GM21786 (cell line): ENCODE measurements around the gene SLC6A18.
"Not testable (repeated sequence)": the region's sequence is repeated elsewhere in the genome, so short reads cannot be mapped to it uniquely, and the experiment has no call there.

Experiments used
- ATAC-seq: cut with Tn5 transposase; IDR thresholded peaks from one replicate; pipeline ENCODE4 v1.9.1; 2021; ENCODE audit not compliant: unreplicated experiment

The SLC6A18 gene

GRCh38 chr5:1229023-1229422 lies 3.8 kb downstream of the SLC6A18 start:
- not testable (repeated sequence) for ATAC-seq

- ATAC-seq, result no peak
These were observed 4.6 kb downstream of the SLC6A18 start for GRCh38 chr5:1229822-1230221.

GRCh38 chr5:1230551-1230950 lies 5.4 kb downstream of the SLC6A18 start:
- ATAC-seq, result no peak

DNA sequence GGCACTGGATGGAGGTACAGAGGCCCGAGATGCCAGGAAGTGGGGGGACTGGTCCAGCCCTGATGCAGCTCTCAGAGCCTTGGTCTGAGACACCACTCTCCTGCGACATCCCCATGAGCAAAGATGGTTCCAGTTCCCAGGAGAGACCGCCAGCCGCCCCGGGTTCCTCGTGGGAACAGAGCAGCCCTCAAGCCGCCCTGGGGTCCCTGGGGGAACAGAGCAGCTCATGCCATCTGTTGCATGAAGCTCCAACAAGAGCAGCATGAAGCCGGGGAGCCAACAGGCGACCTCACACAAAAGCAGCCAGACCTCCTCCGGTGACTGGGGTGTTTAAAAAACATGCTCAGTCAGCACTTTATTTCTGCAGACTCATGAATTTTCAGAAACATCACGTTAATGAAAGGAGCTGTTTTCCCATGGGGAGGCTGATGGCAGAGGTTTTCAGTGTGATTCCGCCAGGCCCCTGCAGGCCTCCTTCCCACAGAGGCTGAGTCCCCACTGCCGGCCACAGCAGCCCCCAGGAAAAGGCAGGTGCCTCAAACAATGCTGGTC lies 6.2 kb downstream of the SLC6A18 start:
- ATAC-seq, result no peak

DNA sequence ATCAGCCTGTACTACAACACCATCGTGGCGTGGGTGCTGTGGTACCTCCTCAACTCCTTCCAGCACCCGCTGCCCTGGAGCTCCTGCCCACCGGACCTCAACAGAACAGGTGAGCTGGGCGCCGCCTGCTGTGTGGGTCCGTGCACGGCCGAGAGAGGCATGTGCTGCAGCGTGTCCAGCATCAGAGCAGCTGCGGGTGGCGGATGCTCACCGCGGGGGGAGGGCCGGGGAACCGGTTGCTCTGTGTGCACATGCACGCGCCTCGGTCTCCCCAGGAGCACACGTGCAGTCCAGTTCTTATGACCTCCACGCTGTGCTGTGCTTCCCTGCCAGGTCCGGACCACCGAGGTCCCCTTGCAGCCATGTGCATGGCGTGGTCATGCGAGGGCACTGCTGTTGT lies 7.6 kb downstream of the SLC6A18 start:
- ATAC-seq, result no peak

- no peak for ATAC-seq
These were observed 10.2 kb downstream of the SLC6A18 start for GRCh38 chr5:1235379-1235778.

GRCh38 chr5:1235838-1236237 lies 10.7 kb downstream of the SLC6A18 start:
- ATAC-seq, result no peak

- no peak for ATAC-seq
These were observed 14.5 kb downstream of the SLC6A18 start for GRCh38 chr5:1239505-1240251.

- ATAC-seq, result no peak
These were observed 15.5 kb downstream of the SLC6A18 start for GRCh38 chr5:1240496-1241260.

- no peak for ATAC-seq
These were observed 16.4 kb downstream of the SLC6A18 start for GRCh38 chr5:1241509-1242080.

DNA sequence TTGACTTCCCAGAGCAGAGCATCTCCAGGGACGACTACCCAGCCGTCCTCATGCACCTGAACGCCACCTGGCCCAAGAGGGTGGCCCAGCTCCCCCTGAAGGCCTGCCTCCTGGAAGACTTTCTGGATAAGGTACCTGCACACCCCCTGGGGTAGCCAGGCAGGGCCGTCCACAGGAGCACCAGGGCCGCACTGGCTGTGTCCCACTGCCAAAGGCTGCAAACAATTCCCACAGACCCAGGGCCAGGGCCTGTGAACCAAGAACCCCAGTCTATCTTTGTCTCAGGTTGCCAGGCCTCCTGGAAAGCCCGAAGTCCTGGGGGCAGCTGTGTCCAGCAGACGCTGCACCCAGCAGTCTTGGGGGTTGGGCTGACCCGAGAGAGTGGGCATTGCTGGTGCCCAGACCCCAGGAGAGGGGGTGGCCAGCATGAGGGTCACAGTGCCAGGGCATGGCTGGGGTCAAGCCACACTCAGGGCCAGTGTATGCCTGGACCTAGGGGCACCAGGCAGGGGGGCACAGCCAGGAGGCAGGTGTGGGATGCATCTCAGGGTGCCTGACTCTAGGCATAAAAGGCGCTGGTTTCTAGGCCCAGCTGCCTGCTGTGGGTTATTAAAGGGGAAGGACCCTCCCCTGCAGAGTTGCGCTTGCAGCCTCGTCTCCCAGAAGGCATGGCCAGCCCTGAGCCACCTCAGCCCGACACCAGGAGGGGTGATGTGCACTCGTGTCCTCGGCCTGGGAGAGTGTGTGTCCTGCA lies 17.7 kb downstream of the SLC6A18 start:
- no peak for ATAC-seq

- no peak for ATAC-seq
These were observed 18.4 kb downstream of the SLC6A18 start for GRCh38 chr5:1243487-1244130.

DNA sequence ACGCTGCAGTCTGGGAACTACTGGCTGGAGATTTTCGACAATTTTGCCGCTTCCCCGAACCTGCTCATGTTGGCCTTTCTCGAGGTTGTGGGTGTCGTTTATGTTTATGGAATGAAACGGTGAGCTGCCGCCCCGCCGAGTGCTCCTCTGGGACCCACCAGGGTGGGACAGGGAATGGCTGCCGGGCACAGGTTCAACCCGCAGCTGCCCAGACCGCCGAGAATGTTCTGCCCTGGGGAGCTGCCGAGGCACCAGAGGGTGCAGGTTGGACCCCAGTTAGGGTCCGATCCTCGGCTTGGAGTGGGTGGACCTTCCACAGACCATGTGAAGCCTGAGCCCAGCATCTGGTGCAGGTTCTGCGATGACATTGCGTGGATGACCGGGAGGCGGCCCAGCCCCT lies 19.1 kb downstream of the SLC6A18 start:
- no peak for ATAC-seq

GRCh38 chr5:1244976-1245375 lies 19.8 kb downstream of the SLC6A18 start:
- no peak for ATAC-seq

GRCh38 chr5:1245905-1246576 lies 20.9 kb downstream of the SLC6A18 start:
- ATAC-seq, result no peak

GRCh38 chr5:1246711-1247431 lies 21.7 kb downstream of the SLC6A18 start:
- ATAC-seq, result no peak

- ATAC-seq, result no peak
These were observed 22.6 kb downstream of the SLC6A18 start for GRCh38 chr5:1247811-1248210.

DNA sequence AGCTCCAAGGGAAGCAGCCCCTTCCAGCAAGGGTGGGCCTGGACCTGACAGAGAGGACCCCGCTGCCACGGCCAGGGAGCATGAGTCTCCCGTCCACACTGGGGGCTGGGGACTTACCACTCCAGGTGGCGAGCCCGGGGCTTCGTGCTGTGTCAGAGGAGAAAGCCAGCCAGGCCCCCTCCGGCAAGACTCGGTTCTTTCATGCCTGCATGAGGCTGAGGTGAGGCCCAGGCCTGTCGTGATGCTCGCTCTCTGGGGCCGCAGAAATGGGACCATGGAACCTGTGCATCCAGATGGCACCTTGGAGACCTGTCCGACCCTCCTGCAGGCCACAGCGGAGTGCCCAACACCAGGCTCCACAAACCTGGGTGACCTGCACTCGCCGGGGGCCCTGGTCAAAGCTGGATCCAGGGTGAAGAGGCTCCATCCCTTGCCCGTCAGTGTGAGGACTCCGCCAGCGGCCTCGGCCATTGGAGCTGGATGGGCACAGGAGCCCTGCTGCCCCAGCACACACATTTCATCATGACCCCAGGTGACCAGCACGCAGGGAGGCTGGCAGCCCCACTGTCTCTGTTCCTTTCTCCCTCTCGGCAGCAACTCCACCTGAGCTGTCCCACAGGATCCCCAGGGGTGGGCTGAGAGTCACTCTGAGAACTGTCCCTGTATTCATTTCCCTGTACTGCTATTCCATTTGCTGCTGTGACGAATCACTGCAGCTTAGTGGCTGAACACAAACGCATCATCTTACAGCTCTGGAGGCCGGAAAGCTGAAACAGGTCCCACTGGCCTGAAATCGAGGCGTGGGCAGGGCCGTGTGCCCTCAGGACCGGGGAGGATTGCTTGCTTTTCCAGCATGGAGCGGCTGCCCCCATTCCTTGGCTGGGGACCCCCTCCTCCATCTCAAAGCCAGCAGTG lies 24.4 kb downstream of the SLC6A18 start:
- ATAC-seq, result no peak
